Stimulated activated CD8-positive, alpha-beta memory T cell treated with anti-CD3 and anti-CD28 coated beads, Interleukin-15, amount 100 ng/mL, for 1 hour (primary cell): ENCODE results near the gene SARNP.

Experiments used
- DNase-seq: peaks from one replicate; pipeline ENCODE4 v3.0.0-alpha.2; 2020; ENCODE audit warnings: low read depth

SARNP gene

GRCh38 chr12:55742719-55743405 is 74.7 kb downstream of the SARNP start, which contains the start of gene GDF11:
TSS of gene GDF11 (plus strand) at chr12:55743122. CDS start at chr12:55743317, 195 bp downstream.
- peak; percentile 41 for DNase-seq

GRCh38 chr12:55741931-55742680 is 75.4 kb downstream of the SARNP start:
- DNase-seq = no peak

- no peak for DNase-seq
These were observed 78.5 kb downstream of the SARNP start for GRCh38 chr12:55739025-55739378.

GRCh38 chr12:55738123-55739024 is 79.2 kb downstream of the SARNP start:
- peak; percentile 70 for DNase-seq

DNA sequence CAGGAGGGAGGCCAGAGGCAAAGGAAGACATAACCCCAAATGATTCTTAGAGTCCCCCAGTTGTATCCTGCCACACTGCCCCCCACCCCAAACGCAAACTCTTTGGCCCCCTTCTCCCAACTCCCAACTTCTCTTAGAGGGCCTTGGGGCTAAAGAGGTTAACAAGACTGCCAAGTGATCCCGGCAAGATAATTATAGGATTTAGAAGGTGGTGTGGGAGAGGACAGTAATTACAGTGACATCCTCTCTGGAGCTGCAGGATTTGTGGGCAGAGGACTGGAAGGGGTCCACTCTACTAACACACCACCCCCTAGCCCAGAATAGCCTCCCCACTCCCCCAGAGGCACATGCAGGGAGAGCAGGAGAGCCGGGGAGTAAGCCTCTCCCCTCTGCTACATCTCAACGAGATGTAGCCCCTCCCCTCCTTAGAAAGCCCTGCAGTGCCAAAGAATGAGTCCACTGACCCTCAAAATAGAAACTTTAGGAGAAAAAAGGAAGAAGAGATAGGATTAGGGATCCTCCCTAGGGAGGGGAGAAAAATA is 79.9 kb downstream of the SARNP start:
- no peak for DNase-seq

GRCh38 chr12:55736780-55737580 is 80.5 kb downstream of the SARNP start:
- DNase-seq = no peak

GRCh38 chr12:55736076-55736475 is 81.4 kb downstream of the SARNP start:
- DNase-seq = no peak

DNA sequence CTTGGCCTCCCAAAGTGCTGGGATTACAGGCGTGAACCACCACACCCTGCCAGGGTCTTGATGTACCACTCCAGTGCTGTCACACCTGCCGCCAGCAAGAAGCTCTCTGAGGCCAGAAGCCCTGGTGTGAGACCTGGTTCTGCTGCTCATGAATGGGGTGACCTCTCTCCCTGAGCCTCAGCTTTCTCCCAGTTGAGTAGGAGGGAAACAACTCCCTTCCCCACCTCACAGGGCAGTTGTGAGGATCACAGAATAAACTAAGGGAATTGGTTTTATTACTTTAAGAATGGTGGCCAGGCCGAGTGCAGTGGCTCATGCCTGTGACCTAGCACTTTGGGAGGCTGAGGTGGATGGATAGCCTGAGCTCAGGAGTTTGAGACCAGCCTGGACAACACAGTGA is 82.9 kb downstream of the SARNP start:
- DNase-seq = no peak

- no peak for DNase-seq
These were observed 83.7 kb downstream of the SARNP start for GRCh38 chr12:55733858-55734257.

DNA sequence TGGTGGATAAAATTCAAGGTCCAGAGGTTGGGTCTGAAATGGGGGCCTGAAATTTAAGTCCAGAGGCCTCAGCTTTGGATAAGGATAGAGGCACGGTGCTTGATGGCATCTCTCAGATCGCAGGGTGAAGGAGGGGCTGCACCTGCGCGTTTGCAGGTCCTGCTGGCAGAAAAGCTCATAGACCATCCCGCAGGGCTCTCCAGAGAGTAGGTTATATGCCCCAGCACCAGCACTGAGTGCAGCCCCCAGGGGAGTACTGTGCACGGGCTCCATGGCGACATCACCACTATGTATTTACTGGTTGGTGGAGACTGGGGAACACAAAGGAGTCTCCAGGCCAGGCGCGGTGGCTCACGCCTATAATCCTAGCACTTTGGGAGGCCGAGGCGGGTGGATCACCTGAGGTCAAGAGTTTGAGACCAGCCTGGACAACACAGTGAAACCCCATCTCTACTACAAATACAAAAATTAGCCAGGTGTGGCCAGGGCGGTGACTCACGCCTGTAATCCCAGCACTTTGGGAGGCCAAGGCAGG is 84.4 kb downstream of the SARNP start:
- DNase-seq = no peak

DNA sequence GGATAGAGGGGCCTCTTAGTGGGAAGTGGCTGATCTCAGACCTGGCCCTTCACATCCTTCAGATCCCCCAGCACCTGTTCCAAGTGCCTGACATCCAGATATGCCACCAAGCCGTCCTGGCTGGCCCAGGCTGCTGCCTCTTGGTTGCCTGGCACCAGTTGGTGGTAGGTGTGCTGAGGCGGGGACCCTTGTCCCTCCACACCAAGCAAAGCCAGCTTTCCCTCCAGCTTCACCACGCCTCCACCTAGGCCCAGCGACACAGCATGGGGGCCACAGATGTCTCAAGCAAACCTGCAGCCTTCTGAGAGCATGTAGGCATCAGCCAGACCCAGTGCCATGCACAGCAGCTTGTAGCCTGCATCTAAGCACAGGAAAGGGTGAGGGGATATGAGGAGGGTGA is 85.2 kb downstream of the SARNP start:
- DNase-seq = no peak

- DNase-seq = no peak
These were observed 87.4 kb downstream of the SARNP start for GRCh38 chr12:55729819-55730818.

DNA sequence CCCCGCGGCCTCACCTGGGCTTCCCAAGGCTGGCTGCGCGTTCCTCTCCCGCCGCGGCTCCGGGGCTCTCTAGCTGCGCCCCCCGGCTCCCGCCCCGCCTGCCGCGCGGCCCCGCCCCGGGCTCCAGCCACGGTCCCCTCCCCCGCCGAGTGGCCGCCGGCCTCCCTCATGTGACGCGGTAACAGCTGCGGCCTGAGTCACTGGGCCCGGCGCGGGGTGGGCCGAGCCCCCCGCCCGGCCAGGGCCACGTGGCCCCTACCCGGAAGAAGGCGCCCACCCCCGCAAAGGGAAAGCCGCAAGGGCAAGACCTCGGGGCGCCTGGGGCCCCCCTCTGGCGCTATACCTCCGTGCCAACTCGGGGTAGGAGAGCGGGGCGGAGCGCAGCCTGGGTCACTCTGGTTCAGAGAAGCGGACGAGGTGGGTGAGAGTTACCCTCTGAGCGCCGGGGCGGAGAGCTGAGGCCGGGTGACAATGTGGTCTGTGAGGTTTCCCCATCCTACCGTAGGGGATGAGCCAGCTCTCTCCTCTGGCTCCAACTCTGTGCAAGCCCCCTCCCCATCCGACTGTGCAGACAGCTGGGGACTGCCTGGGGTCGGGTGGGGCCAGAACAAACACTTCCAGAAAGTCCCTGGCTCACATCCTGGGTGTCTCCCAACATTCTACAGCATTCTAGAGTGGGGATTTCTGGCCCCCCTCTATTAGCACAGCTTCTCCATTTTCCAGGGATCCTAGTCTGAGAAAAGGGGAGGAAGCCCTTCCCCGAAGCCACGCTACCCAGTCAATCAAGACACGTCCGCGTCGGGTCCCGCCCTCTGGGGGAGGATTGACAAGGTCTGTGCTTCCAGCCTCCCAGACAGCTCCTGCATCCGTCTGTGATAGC is 88.3 kb downstream of the SARNP start, which contains the start of gene CD63:
Gene CD63 (minus strand): TSS at position 71 of the 880 bp plus-strand sequence. CDS start 668 bp downstream, outside the sequence.
- DNase-seq = peak; percentile 26

- no peak for DNase-seq
These were observed 89.2 kb downstream of the SARNP start for GRCh38 chr12:55728186-55728938.

GRCh38 chr12:55727643-55728185 is 89.8 kb downstream of the SARNP start:
- DNase-seq = no peak

DNA sequence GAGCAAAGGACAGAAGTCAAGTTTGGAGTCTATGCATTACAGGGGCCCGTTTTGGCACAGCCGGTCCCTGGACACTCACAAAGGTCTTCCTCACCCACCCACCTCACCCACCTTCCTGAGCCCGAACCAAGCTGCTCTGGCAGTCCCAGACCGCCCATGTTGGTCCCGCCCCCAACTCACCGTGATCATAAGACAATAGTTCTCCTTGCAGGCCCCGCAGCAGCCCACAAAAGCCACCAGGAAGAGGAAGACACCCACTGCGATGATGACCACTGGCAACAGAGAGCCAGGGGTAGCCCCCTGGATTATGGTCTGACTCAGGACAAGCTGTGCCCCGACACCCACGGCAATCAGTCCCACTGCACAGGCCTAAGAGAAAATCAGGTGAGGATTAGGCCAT is 90.6 kb downstream of the SARNP start:
- no peak for DNase-seq

DNA sequence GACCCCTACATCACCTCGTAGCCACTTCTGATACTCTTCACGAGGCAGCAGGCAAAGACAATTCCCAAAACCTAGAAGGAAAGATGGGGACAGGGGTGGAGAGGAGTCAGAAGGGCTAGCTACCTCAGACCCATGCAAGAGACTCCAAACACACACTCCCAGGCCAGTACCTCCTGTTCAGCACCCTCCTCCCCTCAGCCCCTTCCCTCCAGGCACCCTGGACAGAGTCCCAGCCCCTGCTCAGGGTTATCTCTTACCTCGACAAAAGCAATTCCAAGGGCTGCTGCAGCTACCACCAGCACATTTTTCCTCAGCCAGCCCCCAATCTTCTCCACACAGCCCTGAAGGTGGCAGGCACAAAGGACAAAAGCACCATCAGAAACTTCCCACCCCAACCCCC is 92.0 kb downstream of the SARNP start:
- no peak for DNase-seq

GRCh38 chr12:55724940-55725309 is 92.6 kb downstream of the SARNP start:
- DNase-seq = no peak
